ENCODE data around the gene KLHL22.
"Not testable (repeated sequence)": the region's sequence is repeated elsewhere in the genome, so short reads cannot be mapped to it uniquely, and the experiment has no call there.

Gene KLHL22

DNA sequence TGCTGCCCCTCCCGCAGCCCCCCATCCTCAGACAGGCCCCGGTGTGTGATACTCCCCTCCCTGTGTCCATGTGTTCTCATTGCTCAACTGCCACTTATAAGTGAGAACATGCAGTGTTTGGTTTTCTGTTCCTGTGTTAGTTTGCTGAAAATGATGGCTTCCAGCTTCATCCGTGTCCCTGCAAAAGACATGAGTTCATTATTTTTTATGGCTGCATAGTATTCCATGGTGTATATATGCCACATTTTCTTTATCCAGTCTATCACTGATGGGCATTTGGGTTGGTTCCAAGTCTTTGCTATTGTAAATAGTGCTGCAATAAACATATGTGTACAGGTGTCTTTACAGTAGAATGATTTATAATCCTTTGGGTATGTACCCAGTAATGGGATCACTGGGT, 80.4 kb downstream of the KLHL22 start:
- not testable (repeated sequence) for DNase-seq

DNA sequence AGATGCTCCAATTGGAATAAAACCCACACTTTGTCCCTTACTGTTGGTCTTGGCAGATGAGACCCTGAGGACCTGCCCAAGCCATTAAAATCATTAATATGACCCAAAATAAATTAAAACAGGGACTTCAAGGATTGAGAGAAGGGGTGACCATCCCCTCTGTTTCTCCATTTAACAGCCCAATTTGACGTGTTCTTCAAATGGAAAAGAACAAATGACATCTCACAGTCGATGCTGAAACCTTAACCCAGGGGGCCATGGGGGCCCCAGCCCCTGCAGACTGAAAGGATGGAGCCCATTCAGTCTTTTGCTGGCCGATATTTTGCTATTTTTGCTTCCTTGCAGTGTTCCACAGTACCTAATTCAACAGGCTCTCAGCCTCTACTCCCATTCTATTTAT, 81.1 kb downstream of the KLHL22 start:
- no peak for DNase-seq

DNA sequence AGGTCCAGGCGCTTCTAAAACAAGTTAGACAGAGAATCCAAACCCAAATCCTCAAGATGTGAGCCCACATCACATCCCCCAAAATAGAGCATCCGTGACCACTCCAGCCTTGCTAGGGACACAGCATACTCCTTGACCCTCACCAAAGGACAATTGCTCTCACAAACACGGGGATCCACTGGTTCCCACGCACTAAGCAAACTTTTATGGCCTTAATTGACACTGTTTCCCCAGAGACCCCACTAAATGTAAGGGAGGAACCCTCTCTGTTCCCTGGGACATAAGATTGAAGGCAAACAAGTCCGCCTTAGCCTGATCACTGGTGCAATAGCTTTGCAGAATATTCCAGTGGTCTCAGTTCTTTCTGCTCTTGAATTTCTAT, 81.5 kb downstream of the KLHL22 start:
- DNase-seq: no peak

DNA sequence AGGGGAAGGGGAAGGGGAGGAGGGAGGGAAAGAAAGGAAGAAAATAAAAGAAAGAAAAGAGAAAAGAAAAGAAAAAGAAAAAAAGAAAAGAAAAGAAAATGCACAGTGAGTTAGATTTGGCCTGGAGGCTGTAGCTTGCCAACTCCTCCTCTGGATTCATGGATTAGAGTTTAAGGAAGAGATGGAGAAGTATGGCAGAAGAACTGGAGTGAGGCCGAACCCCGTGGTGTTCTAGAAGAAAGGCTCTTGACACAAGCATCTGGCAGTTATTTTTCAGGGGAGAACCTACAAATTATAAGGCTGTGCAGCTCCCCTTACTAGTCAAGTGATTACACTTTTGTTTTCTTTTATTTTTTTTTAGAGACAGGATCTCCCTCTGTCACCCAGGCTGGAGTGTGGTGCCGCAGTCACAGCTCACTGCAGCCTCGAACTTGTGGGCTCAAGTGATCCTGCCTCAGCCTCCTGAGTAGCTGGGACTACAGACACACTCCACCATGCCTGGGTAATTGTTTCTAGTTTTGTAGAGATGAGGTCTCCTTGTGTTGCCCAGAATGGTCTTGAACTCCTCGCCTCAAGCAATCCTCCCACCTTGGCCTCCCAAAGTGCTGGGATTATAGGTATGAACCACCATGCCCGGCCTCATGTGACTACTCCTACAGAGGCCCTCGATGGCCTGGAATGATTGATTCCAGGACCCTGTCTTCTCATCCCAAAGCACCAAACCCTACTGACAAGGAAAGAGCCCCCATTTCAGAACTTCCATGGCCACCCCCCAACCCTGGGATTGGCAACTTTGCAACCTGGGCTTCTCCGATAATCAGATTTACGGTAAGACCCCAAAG, 82.2 kb downstream of the KLHL22 start:
- no peak for DNase-seq

DNA sequence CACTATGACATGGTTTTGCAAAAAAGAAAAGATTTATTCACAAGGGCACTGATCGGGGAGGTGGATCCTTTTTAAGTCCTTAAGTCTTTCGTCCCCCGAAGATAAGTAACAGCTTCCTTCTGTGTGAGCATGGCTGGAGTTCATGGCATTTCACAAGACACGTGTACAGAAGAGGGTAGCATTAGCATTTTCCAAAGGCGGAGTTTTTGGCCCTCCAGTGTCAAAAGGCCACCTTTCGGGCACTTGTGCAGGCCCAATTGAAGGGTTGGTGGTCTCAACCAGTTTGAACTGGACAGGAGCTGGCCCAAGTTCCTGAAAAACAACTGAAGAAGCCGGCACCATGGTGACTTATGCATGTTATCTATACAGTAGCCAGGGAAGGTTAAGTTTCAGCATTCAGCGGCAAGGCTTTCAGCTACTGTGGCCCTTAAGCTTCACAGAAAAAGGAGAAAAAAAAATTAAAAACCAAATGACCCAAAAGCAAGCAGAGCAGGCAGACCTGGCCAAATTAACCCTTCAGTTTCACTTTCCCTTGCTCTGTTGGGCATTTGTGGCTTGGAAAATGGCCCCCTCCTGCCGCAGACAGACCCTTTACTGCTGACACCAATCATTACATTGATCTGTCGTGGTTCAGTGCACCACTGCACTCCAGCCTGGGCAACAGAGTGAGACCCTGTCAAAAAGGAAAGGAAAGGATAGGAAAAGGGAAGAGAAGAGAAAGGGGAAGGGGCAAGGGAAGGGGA, 83.0 kb downstream of the KLHL22 start:
- no peak for DNase-seq

DNA sequence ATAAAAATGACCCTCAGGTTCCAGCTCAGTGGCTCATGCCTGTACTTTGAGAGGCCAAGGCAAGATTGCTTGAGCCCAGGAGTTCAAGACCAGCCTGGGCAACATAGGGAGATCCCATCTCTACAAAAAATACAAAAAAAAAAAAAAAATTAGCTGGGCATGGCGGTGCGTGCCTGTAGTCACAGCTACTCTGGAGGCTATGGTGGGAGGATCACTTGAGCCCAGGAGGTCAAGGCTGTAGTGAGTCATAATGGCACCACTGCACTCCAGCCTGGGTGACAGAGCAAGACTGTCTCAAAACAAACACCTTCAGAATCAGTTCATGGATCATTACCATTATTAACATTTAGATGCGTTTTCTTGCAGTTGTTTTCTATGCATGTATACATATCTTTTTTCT, 86.2 kb downstream of the KLHL22 start:
- not testable (repeated sequence) for DNase-seq

DNA sequence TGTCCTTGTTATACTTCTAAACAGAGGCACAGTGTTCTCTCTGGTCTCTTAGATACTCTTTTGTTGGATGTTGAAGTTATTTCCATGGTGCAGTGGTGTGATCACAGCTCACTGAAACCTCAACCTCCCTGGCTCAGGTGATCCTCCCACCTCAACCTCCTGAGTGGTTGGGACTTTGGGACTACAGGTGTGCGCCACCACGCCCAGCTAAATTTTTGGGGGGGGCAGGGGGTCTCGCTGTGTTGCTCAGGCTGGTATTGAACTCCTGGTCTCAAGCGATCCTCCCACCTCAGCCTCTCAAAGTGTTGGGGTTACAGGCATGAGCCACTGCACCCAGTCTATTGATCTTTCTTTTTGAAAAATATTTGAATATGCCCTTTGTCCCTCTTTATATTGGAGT, 86.7 kb downstream of the KLHL22 start:
- DNase-seq: no peak

DNA sequence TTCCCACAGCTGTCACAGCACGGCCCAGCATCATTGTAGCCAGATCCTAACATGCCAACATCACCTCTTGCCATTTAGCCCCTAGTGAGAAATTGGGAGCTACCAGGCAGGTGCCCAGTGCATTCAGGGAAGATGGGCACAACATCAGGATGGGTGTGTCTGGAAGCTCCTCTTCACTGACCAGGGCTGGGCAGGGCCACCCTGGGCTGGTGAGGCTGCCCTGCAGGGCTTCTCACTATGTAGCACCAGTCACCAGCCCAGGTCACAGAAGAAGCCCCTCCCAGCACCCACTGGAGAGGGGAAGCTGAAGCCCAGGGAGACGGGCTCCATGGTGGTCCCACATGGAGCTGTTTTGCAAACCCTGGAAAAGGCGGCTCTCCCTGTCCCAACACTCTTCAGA, 87.8 kb downstream of the KLHL22 start:
- no peak for DNase-seq

DNA sequence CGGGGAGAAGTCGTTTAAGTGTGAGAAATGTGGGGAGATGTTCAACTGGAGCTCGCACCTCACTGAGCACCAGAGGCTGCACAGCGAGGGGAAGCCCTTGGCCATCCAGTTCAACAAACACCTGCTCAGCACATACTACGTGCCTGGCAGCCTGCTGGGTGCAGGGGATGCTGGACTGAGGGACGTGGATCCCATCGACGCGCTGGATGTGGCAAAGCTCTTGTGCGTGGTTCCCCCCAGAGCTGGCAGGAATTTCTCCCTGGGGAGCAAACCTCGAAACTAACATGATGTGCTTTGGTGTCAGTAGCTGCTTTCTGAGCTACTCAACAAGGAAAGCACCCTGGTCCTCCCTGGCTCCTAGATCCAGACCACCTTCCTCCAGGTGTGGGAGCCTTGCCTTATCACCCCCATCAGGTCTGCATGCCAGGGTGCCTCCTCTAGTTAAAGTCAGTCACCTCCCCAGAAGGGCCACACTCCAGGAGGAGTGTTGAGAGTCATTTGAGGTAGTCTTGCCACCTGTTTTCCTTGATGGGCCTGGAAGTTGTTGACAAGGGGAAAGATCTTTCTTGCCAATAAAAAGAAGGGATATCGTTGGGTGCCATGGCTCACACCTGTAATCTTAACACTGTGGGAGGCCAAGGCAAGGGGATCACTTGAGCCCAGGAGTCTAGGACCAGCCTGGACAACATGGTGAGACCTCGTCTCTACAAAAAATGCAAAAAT, 88.7 kb downstream of the KLHL22 start:
- no peak for DNase-seq

DNA sequence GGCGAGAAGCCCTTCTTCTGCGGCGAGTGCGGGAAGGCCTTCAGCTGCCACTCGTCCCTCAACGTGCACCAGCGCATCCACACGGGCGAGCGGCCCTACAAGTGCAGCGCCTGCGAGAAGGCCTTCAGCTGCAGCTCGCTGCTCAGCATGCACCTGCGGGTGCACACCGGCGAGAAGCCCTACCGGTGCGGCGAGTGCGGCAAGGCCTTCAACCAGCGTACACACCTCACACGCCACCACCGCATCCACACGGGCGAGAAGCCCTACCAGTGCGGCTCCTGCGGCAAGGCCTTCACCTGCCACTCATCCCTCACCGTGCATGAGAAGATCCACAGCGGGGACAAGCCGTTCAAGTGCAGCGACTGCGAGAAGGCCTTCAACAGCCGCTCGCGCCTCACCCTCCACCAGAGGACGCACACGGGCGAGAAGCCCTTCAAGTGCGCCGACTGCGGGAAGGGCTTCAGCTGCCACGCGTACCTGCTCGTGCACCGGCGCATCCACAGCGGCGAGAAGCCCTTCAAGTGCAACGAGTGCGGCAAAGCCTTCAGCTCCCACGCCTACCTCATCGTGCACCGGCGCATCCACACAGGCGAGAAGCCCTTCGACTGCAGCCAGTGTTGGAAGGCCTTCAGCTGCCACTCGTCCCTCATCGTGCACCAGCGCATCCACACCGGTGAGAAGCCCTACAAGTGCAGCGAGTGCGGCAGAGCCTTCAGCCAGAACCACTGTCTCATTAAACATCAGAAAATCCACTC, 89.5 kb downstream of the KLHL22 start:
- no peak for DNase-seq

DNA sequence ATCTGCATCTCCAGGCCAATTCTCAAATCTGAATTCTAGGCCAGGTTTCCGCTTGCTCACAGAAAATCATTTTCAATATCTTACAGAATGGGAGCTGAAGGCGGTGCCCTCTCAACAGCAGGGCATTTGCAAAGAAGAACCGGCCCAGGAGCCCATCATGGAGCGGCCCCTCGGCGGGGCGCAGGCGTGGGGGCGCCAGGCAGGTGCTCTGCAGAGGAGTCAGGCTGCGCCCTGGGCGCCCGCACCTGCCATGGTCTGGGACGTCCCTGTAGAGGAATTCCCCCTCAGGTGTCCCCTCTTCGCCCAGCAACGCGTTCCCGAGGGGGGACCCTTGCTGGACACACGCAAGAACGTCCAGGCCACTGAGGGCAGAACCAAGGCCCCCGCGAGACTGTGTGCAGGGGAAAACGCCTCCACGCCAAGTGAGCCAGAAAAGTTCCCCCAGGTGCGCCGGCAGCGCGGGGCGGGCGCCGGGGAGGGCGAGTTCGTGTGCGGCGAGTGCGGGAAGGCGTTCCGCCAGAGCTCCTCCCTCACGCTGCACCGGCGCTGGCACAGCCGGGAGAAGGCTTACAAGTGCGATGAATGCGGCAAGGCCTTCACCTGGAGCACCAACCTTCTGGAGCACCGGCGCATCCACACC, 90.2 kb downstream of the KLHL22 start:
- DNase-seq: no peak

DNA sequence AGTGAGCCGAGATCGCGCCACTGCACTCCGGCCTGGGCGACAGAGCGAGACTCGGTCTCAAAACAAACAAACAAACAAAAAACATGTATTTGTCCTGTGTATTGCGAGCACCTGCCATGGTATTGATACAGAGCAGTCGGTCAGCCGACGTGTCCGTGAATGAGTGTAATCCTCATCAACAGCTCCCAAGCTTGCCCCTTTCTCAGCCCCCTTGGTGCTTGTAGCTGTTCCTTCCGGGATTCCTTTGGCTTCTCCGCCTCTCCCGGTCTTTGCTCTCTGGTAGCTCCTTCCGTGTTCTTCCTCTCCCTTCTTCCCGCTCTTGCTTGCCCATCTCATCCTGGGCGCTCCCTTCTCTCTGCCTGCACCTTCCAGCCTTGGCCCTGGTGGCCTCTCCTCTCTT, 90.7 kb downstream of the KLHL22 start:
- no peak for DNase-seq

DNA sequence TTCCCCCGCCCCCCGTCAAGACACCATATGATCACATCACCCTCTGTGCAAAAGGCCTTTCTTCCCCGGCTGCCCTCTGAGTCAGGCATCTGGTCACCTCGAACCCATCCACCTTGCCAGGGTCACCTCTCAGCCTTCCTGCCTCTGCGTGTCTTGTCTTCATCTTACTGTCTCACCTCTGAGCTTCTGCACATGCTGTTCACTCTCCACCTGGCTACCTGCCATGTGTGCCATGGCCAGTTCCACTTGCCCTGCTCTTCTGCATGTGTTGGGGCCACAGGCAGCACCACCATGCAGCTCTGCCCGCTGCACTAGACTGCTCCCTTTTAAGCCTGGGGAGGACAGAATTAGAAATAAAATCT, 91.8 kb downstream of the KLHL22 start:
- no peak for DNase-seq

DNA sequence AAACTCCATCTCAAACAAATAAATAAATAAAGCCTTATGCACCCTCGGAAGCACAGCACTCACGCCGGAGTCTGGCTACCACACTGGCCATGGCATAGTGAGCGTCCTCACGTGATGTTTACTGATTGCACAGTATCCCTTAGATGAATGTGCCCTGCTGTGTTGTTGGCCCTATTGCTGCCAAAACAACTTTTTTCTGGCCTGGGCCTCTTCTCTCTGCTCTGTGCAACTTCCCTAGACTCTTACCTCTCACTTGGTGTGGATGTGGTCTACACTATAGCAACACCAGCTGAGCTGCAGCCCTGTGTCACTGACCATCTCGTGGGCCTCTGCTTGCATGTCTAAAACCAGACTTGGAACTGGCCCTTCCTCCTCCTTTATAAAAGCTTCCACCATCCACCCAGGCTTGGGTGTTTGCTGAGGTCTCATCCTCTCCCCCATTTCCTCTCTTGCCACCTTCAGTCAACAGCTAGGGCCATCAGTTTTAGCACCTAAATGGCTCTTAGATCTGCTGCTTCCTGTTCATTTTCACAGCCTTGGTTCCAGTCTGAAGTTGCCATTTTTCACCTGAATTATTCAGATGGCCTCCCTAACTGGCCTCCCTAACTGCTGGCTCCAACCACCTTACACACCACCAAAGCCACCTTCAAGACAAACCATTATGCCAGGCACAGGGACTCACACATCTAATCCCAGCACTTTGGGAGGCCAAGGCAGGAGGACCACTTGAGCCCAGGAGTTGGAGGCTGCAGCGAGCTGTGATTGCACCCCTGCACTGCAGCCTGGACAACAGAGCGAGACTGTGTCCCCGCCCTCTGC, 92.4 kb downstream of the KLHL22 start:
- DNase-seq: no peak

DNA sequence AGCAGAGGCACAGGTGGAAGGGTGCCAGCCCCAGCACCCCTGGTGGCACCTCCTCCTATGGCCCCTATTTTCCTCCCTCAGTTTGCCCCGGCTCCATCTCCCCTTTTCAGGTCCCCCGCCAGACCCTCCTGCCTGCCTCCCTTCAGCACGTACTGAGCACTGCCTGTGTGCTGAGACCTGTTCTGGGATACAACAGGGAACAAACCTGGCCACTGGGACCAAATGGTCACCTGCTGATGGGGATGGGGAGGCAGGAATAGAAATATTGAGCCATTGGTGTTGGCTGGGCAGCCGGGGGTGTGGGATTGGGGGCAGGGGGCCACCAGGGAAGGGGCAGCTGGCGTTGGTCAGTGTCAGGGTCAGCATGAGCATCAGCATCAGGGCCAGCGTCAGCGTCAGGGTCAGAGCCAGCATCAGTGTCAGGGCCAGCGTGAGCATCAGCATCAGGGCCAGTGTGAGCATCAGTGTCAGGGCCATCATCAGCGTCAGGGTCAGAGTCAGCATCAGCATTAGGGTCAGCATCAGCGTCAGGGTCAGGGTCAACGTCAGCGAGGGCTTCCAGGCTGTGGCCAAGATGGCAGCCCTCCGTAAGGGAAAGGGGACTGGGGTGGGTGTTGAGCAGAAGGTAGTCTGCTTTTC, 94.1 kb downstream of the KLHL22 start:
- no peak for DNase-seq

DNA sequence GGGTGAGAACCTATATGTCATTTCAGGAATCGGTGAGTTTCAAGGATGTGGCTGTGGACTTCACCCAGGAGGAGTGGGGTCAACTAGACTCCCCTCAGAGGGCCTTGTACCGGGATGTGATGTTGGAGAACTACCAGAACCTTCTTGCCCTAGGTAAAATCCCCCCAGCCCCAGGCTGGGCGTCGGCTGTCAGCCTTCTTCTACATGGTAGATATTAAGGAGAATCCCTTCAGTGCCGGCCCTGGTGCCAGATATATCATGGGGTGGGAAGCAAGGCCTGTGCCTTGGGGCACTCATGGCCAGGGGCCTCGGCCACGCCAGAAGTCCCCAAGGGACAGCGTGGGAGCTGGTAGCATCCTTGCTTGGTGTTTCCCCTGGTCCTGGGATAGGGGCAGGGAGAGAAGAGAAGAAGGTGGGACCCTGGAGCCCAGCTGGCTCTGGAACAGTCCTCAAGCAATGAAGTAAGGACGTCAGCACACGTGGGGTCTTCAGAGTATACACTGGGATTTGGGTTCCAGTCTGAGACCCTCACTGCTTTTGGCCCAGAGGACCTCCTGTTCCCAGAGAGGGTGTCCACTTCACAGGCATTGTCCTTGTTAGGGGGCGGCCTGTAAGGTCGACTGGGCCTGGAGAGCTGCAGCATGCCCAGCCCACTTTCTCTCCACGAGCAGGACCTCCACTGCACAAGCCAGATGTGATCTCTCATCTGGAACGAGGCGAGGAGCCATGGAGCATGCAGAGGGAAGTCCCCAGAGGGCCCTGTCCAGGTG, 94.8 kb downstream of the KLHL22 start:
- DNase-seq: no peak

DNA sequence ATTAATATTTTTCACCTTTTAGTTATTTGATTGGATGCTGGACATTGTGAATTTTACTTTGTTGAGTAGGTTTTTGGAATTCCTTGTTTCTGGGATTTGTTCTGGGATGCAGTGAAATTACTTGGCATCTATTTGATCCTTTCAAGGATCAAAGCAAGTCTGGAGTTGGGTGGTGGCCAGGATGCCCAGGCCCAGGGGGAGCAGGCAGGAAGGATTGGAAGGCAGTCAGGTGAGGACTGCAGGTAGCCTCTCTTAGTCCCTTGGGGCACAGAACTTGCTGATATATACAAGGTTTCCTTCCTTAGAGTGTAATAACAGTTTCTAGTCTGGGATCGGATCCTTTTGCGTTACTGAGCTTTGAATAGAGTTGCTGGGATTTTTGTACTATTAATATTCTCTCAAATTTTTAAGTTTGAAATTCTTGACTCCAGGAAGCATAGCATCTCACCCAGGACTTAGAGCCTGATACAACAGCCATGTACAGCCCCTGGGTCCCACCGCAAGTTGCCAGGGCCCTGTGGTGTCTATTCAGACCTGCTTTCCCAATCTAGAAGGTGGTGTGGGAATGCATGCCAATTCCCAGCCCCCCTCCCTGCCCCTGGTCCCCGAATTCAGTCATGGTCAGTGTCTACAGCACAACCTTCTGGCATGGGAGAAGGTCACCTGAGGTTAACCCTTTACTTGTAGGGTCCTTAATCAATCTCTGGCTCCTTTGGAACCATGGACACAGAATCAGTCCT, 95.6 kb downstream of the KLHL22 start:
- no peak for DNase-seq

DNA sequence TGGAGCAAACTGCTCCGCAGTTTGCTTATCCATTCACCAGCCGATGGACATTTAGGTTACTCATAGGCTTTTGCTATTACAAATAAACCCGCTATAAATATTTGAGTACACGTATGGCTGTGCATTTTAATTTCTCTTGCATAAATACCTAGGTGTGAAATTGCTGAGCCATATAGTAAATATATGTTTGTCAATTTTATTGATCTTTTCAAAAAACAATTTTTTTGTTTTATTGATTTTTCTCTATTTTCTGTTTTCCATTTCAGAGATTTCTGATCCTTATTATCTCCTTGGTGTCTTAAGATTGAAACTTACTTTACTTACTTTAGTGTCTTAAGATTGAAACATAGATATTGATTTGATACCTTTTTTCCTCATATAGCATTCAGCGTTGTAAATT, 97.2 kb downstream of the KLHL22 start:
- no peak for DNase-seq

DNA sequence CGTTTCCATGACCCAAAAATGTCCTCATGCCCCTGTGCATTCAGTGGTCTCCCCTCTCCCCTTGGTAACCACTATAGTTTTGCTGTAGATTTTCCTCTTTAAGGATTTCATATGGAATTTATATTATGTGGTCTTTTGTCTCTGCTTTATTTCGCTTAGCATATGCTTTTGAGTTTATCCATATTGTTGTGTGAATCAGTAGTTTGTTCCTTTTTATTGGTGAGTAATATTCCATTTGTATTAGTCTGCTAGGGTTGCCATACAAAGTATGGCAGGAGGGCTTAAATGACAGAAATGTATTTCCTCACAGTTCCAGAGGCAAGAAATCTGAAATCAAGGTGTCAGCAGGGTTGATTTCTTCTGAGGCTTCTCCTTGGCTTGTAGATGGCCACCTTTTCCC, 98.1 kb downstream of the KLHL22 start:
- no peak for DNase-seq

DNA sequence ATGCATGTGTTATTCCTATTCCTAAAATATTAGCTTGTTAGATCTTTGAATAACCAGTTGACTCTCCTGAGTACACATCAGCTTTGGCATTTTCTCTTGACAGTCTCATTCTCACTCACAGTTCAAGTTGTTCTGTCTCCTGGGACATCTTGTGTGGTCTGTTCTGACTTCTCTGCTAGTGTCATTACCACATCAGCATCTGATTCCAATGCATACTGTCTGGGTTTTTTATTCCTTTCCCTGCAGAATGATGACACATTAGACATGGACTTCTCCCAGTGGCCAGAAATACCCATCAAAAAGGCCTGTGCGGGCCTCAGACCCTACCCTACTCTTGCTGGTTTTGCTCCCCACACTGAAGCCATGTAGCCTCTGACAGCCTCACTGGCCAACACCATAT, 99.0 kb downstream of the KLHL22 start:
- no peak for DNase-seq

Measured in NCI-H1436 (cell line).